ENCODE measurements around the gene MAGI2.

The MAGI2 gene

DNA sequence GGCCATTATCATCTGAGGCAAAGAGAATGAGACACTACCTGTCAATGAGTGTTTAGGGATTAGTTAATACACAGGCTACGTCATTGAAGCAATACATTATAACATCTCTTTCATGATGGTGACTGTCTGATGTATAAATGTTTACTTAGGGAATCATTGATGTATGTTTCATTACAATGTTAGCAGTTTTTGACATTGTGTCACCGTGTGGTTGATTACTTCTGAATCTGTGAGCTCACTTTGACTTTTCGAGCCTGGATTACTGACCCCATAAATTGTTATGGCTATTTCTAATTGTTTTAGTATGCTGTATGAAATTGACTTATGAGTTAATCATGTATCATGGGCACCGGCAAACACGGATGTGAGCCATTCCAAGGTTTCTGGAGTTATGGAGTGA is 494.0 kb downstream of the MAGI2 start:
- in situ Hi-C loops (cut with HindIII; ENCODE audit: low sequenced_read_pairs) = no loop called here
- no peak overlapping the region for H3K4me3 ChIP-seq (ENCODE audit: low read depth, low read length)
- no peak for DNase-seq (ENCODE audit: low read depth)
- TF ChIP-seq CTCF (IDR thresholded peaks at IDR 0.05; ENCODE audit: low read depth, low read length, missing control alignments) = no peak

DNA sequence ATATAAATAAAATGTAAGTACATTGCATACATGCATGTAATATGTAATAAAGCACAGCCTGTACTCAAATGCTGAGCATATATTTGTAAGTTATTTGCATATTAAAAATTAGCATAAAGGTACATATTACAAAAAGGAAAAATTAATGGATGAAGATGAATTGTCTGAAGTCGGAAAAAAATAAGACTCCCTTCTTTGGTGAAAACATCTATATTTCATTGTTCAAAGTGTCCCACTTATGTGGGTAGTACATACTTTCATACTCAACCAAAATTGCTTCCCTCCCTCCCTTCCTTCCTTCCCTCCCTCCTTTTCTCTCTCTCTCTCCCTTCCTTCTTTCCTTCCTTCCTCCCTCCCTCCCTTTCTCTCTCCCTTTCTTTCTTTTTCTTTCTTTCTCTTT is 498.1 kb downstream of the MAGI2 start:
- in situ Hi-C loops (cut with HindIII; ENCODE audit: low sequenced_read_pairs) = no loop called here
- H3K4me3 ChIP-seq (ENCODE audit: low read depth, low read length) = no peak overlapping the region

DNA sequence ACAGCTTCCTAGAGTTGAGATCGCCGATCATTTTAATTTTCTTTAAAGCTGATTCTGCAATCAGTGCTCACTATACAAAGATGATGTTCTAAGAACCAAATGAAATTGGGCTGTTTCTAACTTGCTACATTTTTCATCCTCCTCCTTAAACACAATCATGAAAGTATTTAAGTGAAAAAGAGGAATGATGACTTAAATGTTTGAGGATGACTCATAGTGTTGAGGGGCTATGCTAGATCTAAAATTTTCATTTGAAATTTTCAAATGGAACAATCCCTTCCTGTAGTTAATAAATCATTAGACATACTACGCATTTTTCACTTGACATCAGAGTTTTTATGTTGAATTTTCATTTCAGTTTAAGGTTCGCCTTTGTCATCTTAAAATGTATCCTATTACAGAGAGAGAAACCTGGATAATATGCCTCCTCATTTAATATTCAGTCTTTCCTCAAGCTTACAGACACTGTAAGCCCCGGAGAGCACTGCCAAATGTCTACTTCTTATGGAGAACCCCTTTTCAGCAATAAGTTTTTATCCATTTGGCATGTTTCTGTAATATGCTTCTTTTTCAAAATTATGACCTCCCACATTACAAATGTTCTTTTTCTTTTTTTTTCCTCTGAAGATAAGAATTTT is 499.6 kb downstream of the MAGI2 start:
- no peak overlapping the region for H3K4me3 ChIP-seq (ENCODE audit: low read depth, low read length)
- no peak for DNase-seq (ENCODE audit: low read depth)
- no peak for TF ChIP-seq CTCF (IDR thresholded peaks at IDR 0.05; ENCODE audit: low read depth, low read length, missing control alignments)
- in situ Hi-C loops (cut with HindIII; ENCODE audit: low sequenced_read_pairs) = no loop called here

More for the DNA sequence above, 498.1 kb downstream of the MAGI2 start:
- no peak for DNase-seq (ENCODE audit: low read depth)
- TF ChIP-seq CTCF (IDR thresholded peaks at IDR 0.05; ENCODE audit: low read depth, low read length, missing control alignments) = no peak

DNA sequence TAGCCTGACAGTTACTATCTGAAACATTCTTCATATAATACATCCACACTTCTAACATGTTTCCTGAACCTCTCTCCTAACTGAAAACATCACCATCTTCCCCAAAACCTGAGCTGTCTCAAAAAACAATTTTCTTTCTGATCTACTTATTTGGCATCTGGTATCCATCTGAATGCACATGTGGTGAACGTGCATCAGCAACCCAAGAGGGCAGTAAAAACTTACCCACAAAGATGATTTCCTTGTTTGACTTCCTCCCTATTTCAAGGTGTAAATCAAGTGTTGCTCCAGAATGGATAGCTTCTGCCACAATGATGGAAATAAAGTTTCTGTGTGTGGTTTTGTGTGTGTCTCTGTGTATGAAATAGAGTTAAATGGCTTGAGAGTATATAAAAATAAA is 500.4 kb downstream of the MAGI2 start:
- no peak overlapping the region for H3K4me3 ChIP-seq (ENCODE audit: low read depth, low read length)
- TF ChIP-seq CTCF (IDR thresholded peaks at IDR 0.05; ENCODE audit: low read depth, low read length, missing control alignments) = no peak
- DNase-seq (ENCODE audit: low read depth) = no peak
- in situ Hi-C loops (cut with HindIII; ENCODE audit: low sequenced_read_pairs) = no loop called here

- TF ChIP-seq CTCF (IDR thresholded peaks at IDR 0.05; ENCODE audit: low read depth, low read length, missing control alignments) = no peak
- DNase-seq (ENCODE audit: low read depth) = no peak
- in situ Hi-C loops (cut with HindIII; ENCODE audit: low sequenced_read_pairs) = no loop called here
- H3K4me3 ChIP-seq (ENCODE audit: low read depth, low read length) = no peak overlapping the region
Observed at GRCh38 chr7:78939669-78940068, 513.8 kb downstream of the MAGI2 start.

- in situ Hi-C loops (cut with HindIII; ENCODE audit: low sequenced_read_pairs) = no loop called here
- H3K4me3 ChIP-seq (ENCODE audit: low read depth, low read length) = no peak overlapping the region
- peak; percentile 16 for TF ChIP-seq CTCF (IDR thresholded peaks at IDR 0.05; ENCODE audit: low read depth, low read length, missing control alignments)
- DNase-seq (ENCODE audit: low read depth) = peak; percentile 20
Observed at GRCh38 chr7:78924581-78924980, 528.9 kb downstream of the MAGI2 start.

All from astrocyte of the cerebellum (primary cell).